ENCODE measurements around the gene ARHGAP8.

ARHGAP8 gene

GRCh38 chr22:44839061-44839460 is 86.7 kb downstream of the ARHGAP8 start:
- Histone ChIP-seq H3K23ac (ENCODE audit: low read depth, low read length, poor library complexity) (no peak overlapping the region), H3K4me3 (ENCODE audit: low read length in 2 of 2) (no peak overlapping the region), H2BK15ac (ENCODE audit: low read length) (no peak overlapping the region), H3K4me1 (ENCODE audit: control insufficient read depth in 2 of 2, insufficient read depth in 1 of 2, low read depth in 1 of 2, low read length in 2 of 2) (peaks cover 0 to 5% of the 10 kb centered on the region in 2 donors), H3K27me3 (ENCODE audit: control insufficient read depth in 3 of 3, insufficient read depth in 3 of 3, low read depth in 1 of 3, low read length in 3 of 3) (peaks cover 0 to 25% (median 0%) of the 10 kb centered on the region in 3 experiments), H2BK120ac (ENCODE audit: low read depth, low read length) (no peak overlapping the region), H4K91ac (ENCODE audit: low read depth, low read length, poor library complexity) (no peak overlapping the region), H2BK12ac (ENCODE audit: low read length) (no peak overlapping the region), H3K36me3 (replicated peaks in 1 of 2; ENCODE audit: control insufficient read depth in 2 of 2, insufficient read depth in 2 of 2, low read length in 2 of 2) (no peaks in the 10 kb centered on the region), H3K27ac (replicated peaks; ENCODE audit: low read length) (no peak overlapping the region), H3K79me1 (ENCODE audit: low read depth, low read length) (no peaks in the 10 kb centered on the region), H3K4me2 (ENCODE audit: insufficient read depth, low read length, poor library complexity, severe bottlenecking) (no peak overlapping the region), H3K9ac (ENCODE audit: low read depth, low read length, poor library complexity) (no peak overlapping the region), H3K4ac (ENCODE audit: low read length) (no peak overlapping the region), H2AK5ac (ENCODE audit: low read depth, low read length) (no peak overlapping the region), H3K14ac (ENCODE audit: low read length) (no peak overlapping the region), H3K9me3 (replicated peaks in 1 of 2; ENCODE audit: control insufficient read depth in 2 of 2, insufficient read depth in 1 of 2, low read depth in 1 of 2, low read length in 2 of 2) (no peaks in the 10 kb centered on the region), H2BK5ac (ENCODE audit: low read length) (no peak overlapping the region), H4K8ac (ENCODE audit: low read depth, low read length) (no peak overlapping the region), H3K18ac (ENCODE audit: low read length) (peak overlapping the region; percentile 11), H2AFZ (ENCODE audit: low read length) (no peak overlapping the region)
- no CpG with 5 or more reads among the region's 7 CpGs for WGBS, 2 donors (ENCODE audit: extremely low coverage in 2 of 2, insufficient read length in 2 of 2, insufficient replicate concordance in 1 of 2)
- DNase-seq (ENCODE audit: low spot score), result no peak

DNA sequence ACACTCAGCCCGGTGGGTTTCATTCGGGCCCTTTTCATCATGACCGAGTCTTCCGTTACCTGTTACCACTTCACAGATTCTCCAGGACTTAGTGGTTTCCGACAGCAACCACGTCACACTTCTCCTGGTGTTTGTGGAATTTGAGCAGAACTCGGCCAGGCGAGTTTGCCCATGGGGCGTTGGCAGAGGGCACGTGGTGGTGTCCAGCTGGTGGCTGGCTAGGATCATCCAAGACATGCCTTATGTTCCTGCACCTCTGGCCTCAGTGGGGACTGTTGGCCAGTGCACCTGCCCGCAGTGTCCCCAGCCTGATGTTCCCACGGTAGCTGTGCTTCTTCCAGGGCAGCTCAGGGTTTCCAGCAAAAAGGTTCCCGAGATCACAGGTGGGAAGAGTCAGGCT is 87.3 kb downstream of the ARHGAP8 start:
- Histone ChIP-seq H3K4me3 (ENCODE audit: low read length in 2 of 2) (no peak overlapping the region), H3K27me3 (ENCODE audit: control insufficient read depth in 3 of 3, insufficient read depth in 3 of 3, low read depth in 1 of 3, low read length in 3 of 3) (peaks cover 0 to 25% (median 0%) of the 10 kb centered on the region in 3 experiments), H2BK15ac (ENCODE audit: low read length) (no peak overlapping the region), H3K9ac (ENCODE audit: low read depth, low read length, poor library complexity) (peak overlapping the region; percentile 36), H2BK5ac (ENCODE audit: low read length) (no peak overlapping the region), H2AFZ (ENCODE audit: low read length) (no peak overlapping the region), H3K4me2 (ENCODE audit: insufficient read depth, low read length, poor library complexity, severe bottlenecking) (no peak overlapping the region), H3K36me3 (replicated peaks in 1 of 2; ENCODE audit: control insufficient read depth in 2 of 2, insufficient read depth in 2 of 2, low read length in 2 of 2) (no peaks in the 10 kb centered on the region), H3K9me3 (replicated peaks in 1 of 2; ENCODE audit: control insufficient read depth in 2 of 2, insufficient read depth in 1 of 2, low read depth in 1 of 2, low read length in 2 of 2) (no peaks in the 10 kb centered on the region), H3K18ac (ENCODE audit: low read length) (no peak overlapping the region), H3K27ac (replicated peaks; ENCODE audit: low read length) (no peak overlapping the region), H4K8ac (ENCODE audit: low read depth, low read length) (no peak overlapping the region), H2BK120ac (ENCODE audit: low read depth, low read length) (no peak overlapping the region), H3K79me1 (ENCODE audit: low read depth, low read length) (no peaks in the 10 kb centered on the region), H2BK12ac (ENCODE audit: low read length) (no peak overlapping the region), H3K4ac (ENCODE audit: low read length) (no peak overlapping the region), H2AK5ac (ENCODE audit: low read depth, low read length) (no peak overlapping the region), H4K91ac (ENCODE audit: low read depth, low read length, poor library complexity) (no peak overlapping the region), H3K14ac (ENCODE audit: low read length) (no peak overlapping the region), H3K23ac (ENCODE audit: low read depth, low read length, poor library complexity) (no peak overlapping the region), H3K4me1 (ENCODE audit: control insufficient read depth in 2 of 2, insufficient read depth in 1 of 2, low read depth in 1 of 2, low read length in 2 of 2) (peaks cover 0 to 5% of the 10 kb centered on the region in 2 donors)
- no CpG with 5 or more reads among the region's 13 CpGs for WGBS, 2 donors (ENCODE audit: extremely low coverage in 2 of 2, insufficient read length in 2 of 2, insufficient replicate concordance in 1 of 2)
- no peak for DNase-seq (ENCODE audit: low spot score)

- no peak overlapping the region for H2BK120ac ChIP-seq (ENCODE audit: low read depth, low read length)
- H3K18ac ChIP-seq (ENCODE audit: low read length), result peak overlapping the region; percentile 42
- no peak overlapping the region for H2AFZ ChIP-seq (ENCODE audit: low read length)
- no peak overlapping the region for H2AK5ac ChIP-seq (ENCODE audit: low read depth, low read length)
- H3K9ac ChIP-seq (ENCODE audit: low read depth, low read length, poor library complexity), result no peak overlapping the region
- H3K79me1 ChIP-seq (ENCODE audit: low read depth, low read length), result no peaks in the 10 kb centered on the region
- H3K27ac ChIP-seq (replicated peaks; ENCODE audit: low read length), result no peak overlapping the region
- no peak overlapping the region for H3K4ac ChIP-seq (ENCODE audit: low read length)
- DNase-seq (ENCODE audit: low spot score), result no peak
- peaks cover 0 to 25% (median 0%) of the 10 kb centered on the region in 3 experiments for H3K27me3 ChIP-seq (ENCODE audit: control insufficient read depth in 3 of 3, insufficient read depth in 3 of 3, low read depth in 1 of 3, low read length in 3 of 3)
- no peak overlapping the region for H4K8ac ChIP-seq (ENCODE audit: low read depth, low read length)
- peaks cover 0 to 5% of the 10 kb centered on the region in 2 donors for H3K4me1 ChIP-seq (ENCODE audit: control insufficient read depth in 2 of 2, insufficient read depth in 1 of 2, low read depth in 1 of 2, low read length in 2 of 2)
- no peaks in the 10 kb centered on the region for H3K9me3 ChIP-seq (replicated peaks in 1 of 2; ENCODE audit: control insufficient read depth in 2 of 2, insufficient read depth in 1 of 2, low read depth in 1 of 2, low read length in 2 of 2)
- H3K23ac ChIP-seq (ENCODE audit: low read depth, low read length, poor library complexity), result no peak overlapping the region
- no peak overlapping the region for H4K91ac ChIP-seq (ENCODE audit: low read depth, low read length, poor library complexity)
- H3K14ac ChIP-seq (ENCODE audit: low read length), result no peak overlapping the region
- no peaks in the 10 kb centered on the region for H3K36me3 ChIP-seq (replicated peaks in 1 of 2; ENCODE audit: control insufficient read depth in 2 of 2, insufficient read depth in 2 of 2, low read length in 2 of 2)
- no peak overlapping the region for H2BK12ac ChIP-seq (ENCODE audit: low read length)
- H2BK15ac ChIP-seq (ENCODE audit: low read length), result no peak overlapping the region
- no peak overlapping the region for H3K4me3 ChIP-seq (ENCODE audit: low read length in 2 of 2)
- no peak overlapping the region for H2BK5ac ChIP-seq (ENCODE audit: low read length)
- WGBS, 2 donors (ENCODE audit: extremely low coverage in 2 of 2, insufficient read length in 2 of 2, insufficient replicate concordance in 1 of 2), result no CpG with 5 or more reads among the region's 30 CpGs
- no peak overlapping the region for H3K4me2 ChIP-seq (ENCODE audit: insufficient read depth, low read length, poor library complexity, severe bottlenecking)
These were observed 88.4 kb downstream of the ARHGAP8 start for GRCh38 chr22:44840611-44841322.

- Histone ChIP-seq H2BK120ac (ENCODE audit: low read depth, low read length) (no peak overlapping the region), H2AFZ (ENCODE audit: low read length) (no peak overlapping the region), H4K8ac (ENCODE audit: low read depth, low read length) (no peak overlapping the region), H3K9ac (ENCODE audit: low read depth, low read length, poor library complexity) (peak overlapping the region; percentile 38), H3K79me1 (ENCODE audit: low read depth, low read length) (no peaks in the 10 kb centered on the region), H2BK12ac (ENCODE audit: low read length) (no peak overlapping the region), H3K9me3 (replicated peaks in 1 of 2; ENCODE audit: control insufficient read depth in 2 of 2, insufficient read depth in 1 of 2, low read depth in 1 of 2, low read length in 2 of 2) (no peaks in the 10 kb centered on the region), H3K4me2 (ENCODE audit: insufficient read depth, low read length, poor library complexity, severe bottlenecking) (no peak overlapping the region), H3K18ac (ENCODE audit: low read length) (peak overlapping the region; percentile 44), H3K23ac (ENCODE audit: low read depth, low read length, poor library complexity) (no peak overlapping the region), H3K4me1 (ENCODE audit: control insufficient read depth in 2 of 2, insufficient read depth in 1 of 2, low read depth in 1 of 2, low read length in 2 of 2) (peaks cover 0 to 2% of the 10 kb centered on the region in 2 donors), H3K14ac (ENCODE audit: low read length) (no peak overlapping the region), H3K27me3 (ENCODE audit: control insufficient read depth in 3 of 3, insufficient read depth in 3 of 3, low read depth in 1 of 3, low read length in 3 of 3) (peaks cover 0 to 29% (median 0%) of the 10 kb centered on the region in 3 experiments), H3K4me3 (ENCODE audit: low read length in 2 of 2) (no peak overlapping the region), H2AK5ac (ENCODE audit: low read depth, low read length) (no peak overlapping the region), H3K4ac (ENCODE audit: low read length) (no peak overlapping the region), H4K91ac (ENCODE audit: low read depth, low read length, poor library complexity) (no peak overlapping the region), H3K36me3 (replicated peaks in 1 of 2; ENCODE audit: control insufficient read depth in 2 of 2, insufficient read depth in 2 of 2, low read length in 2 of 2) (no peaks in the 10 kb centered on the region), H3K27ac (replicated peaks; ENCODE audit: low read length) (no peak overlapping the region), H2BK15ac (ENCODE audit: low read length) (no peak overlapping the region), H2BK5ac (ENCODE audit: low read length) (no peak overlapping the region)
- no CpG with 5 or more reads among the region's 7 CpGs for WGBS, 2 donors (ENCODE audit: extremely low coverage in 2 of 2, insufficient read length in 2 of 2, insufficient replicate concordance in 1 of 2)
- DNase-seq (ENCODE audit: low spot score), result no peak
These were observed 90.0 kb downstream of the ARHGAP8 start for GRCh38 chr22:44842417-44842816.

Data from neuronal stem cell (in vitro differentiated cells).